Measurements from ENCODE around the gene TOMM40L.
"Not testable (repeated sequence)": the region's sequence is repeated elsewhere in the genome, so short reads cannot be mapped to it uniquely, and the experiment has no call there.

The TOMM40L gene

DNA sequence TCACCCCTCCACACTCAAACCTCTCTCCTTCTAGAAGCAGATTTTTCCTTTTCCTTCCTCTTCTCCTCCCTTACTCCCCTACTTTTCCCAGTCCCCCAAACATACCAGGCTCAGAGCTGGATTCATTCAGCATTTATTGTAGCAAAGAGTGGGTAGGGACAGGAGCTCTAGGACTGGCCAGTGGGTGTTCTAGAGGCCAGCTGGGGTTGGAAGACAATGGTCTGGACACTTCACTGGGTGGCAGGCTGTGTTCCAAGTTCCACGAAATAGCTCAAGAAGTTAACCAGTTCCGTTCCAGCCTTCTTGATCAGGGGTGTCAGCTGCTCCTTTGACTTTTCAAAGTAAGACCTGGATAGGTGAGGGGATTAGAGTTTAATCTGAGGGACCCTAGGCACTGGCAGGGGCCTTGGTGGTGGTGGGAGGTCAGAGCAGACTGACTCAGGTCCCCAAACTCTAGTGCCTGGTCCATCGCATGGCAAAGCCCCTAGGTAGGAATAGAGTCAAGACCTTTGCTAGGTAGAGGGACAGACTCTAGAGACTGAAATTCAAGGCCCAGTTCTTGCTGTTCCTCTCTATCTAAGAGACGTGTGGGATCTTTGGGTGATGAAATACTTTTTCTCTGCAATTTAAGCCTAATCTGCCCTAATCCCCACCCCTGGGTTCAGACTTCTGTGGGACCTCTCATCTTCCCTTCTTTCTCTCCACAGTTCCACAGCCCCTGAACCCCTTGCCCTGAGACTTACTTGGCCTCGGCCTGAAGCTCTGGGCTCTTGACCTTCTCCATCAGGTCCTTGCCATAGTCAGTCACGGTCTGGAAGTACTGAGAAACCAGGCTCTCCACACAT lies 3.5 kb upstream of the TOMM40L start:
- DNase-seq (ENCODE audit: low read depth in 2 of 2) = no peak

DNA sequence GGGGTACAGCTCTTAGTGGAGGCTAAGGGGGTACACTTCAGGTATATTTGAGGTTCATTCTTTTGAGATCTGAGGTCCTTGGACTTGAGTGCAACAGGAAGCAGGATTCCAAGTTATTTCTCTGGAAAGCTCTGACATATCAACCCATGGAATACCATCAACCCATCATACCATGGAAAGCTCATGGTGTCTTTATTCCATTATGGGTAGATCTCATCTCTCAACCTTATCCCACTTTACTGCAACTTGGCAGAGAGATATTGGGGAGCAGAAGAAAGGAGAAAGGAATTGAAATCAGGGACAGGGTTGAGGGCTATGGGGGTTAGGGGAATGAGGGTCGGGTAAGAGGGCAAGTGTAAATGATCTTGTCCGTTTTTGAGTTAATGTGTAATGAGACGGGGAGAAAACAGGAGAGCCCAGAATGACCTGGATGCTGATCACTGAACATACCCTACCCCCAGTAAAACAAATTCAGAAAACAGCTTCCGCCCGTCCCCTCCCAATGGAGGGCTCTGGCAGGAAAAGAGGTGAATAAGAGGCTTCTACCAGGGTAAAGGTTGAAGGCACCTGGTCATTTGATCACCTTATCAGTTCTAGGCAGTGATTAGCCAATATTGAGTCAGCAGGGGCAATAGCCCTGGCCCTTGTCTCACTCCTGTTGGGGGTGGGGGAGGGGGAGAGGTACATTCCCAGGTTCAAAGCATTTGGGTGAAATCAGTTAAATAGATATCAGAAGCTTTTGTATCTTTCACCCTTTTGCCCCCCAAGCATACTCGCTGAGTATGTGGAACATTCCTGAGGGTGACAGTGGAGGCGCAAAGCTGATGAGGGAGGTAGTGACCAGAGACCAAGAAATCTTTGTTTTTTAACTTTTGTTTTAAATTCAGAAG lies 1.8 kb upstream of the TOMM40L start:
- DNase-seq (ENCODE audit: low read depth in 2 of 2) = no peak

DNA sequence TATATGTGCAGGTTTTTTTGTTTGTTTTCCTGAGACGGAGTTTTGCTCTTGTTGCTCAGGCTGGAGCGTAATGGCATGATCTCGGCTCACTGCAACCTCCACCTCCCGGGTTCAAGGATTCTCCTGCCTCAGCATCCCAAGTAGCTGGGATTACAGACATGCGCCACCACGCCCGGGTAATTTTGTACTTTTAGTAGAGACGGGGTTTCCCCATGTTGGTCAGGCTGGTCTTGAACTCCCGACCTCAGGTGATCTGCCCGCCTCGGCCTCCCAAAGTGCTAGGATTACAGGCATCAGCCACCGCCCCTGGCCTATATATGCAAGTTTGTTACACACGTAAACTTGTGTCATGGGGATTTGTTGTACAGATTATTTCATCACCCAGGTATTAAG lies 1.2 kb upstream of the TOMM40L start:
- not testable (repeated sequence) for DNase-seq (ENCODE audit: low read depth in 2 of 2)

DNA sequence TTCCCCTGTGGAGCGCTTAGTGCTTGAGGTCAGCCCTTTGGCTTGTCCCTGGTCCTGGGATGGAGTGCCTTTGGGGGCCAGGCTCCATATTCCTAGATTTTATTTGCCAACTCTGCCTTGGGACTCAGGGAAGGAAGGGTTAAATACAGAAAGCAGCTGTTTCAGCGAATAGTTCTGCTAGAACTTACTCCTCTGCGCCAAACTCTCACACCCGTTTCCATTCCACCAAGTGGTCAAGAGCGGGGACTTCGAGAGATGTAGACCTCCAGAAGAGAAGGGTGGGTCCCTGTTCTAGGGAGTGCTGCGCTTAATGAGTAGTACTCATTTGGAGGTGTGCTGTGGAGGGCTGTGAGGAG lies 704 bp upstream of the TOMM40L start:
- DNase-seq (ENCODE audit: low read depth in 2 of 2) = no peak

DNA sequence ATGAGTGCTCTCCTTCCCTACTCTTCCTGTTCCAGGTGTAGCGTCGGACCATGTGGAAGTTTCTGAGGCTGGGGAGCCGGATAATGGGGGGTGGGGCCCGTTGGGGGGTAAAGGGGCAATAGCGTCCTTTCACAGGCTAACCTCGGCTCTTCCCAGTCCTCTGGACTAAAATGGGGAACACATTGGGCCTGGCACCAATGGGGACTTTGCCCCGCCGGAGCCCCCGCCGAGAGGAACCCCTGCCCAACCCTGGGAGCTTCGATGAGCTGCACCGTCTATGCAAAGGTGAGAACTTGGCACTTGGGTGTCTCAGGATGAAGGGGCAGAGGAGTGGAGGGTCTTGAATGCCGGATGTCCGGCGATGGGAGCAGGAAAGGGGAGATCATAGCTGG lies 456 bp downstream of the TOMM40L start:
- no peak for DNase-seq (ENCODE audit: low read depth in 2 of 2)

DNA sequence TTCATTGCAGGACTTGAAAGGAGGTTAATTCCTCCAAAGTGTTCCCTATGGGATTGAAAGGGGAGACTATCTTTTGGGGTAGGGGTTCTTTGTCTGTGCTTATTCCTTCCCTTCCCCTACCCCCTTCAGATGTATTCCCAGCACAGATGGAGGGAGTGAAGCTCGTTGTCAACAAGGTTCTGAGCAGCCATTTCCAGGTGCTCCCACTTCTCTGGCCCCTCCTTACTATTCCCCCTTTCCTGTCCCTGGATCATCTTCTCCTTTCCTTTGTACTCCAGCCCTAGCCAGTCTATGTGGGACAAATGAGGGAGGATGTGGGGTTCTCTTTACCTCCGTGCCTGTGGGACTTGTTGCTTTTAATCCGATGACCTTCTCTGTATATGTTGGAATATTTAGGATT lies 899 bp downstream of the TOMM40L start:
- no peak for DNase-seq (ENCODE audit: low read depth in 2 of 2)

DNA sequence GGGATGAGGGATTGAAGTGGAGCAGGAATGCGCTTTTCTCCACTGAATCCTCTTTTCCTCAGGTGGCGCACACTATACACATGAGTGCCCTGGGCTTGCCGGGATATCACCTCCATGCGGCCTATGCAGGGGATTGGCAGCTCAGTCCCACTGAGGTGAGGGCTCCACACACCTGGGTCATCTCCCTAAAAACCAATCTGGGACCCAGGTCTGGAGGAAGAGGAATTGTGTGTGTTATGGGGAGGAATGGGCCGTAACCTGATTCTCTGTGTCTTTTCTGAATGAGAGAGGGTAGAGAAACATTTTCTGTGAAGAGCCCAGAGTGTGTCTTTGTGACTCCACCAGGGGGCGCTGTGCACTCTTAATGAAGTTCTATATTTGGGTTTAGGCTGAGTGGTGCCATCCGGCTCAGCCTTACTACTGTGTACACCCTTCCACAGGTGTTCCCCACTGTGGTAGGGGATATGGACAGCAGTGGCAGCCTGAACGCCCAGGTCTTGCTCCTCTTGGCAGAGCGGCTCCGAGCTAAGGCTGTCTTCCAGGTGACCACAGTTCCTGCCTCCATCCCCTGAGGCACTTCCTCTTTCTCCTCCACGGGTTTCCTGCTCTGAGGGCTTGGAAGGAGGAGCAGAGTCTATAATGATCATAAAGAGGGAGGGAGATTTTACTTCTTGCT lies 1.5 kb downstream of the TOMM40L start:
- peak; percentile 20 to 22 for DNase-seq (ENCODE audit: low read depth in 2 of 2)

DNA sequence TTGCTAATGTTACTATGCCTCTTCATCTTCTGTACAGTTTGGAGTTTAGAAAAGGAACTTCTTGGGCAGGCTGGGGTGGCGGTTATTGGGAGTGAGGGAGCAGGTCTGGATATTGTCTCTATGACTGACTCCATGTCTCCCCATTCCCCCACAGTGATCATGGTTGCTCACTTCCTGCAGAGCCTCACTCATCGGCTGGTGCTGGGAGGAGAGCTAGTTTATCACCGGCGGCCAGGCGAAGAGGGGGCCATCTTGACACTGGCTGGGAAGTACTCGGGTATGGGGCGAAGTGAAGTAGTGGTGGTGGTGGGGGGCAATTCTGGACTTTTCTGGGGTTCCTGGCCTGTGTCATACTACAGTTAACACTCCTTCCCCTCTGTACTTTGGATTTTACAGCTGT lies 2.2 kb downstream of the TOMM40L start:
- DNase-seq (ENCODE audit: low read depth in 2 of 2) = no peak

DNA sequence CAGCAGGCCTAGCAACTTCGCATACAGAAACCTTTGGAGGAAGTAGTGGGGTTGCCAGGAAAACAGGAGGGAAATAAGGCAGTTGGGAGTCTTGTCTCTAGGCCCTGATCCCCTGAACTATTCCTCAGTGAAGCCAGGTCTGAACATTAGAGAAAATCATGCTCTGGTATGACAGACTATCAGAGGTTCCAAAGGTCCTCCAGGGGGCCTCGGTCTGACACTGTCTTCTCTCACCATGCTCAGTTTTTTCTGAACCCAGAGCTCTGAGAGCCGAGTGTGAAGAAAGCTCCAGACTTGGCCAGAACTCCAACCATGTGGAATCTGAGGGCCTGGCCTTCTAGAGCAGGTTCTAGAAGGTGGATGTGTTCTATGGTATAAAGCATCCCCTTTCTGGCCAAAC lies 4.0 kb downstream of the TOMM40L start:
- no peak for DNase-seq (ENCODE audit: low read depth in 2 of 2)

DNA sequence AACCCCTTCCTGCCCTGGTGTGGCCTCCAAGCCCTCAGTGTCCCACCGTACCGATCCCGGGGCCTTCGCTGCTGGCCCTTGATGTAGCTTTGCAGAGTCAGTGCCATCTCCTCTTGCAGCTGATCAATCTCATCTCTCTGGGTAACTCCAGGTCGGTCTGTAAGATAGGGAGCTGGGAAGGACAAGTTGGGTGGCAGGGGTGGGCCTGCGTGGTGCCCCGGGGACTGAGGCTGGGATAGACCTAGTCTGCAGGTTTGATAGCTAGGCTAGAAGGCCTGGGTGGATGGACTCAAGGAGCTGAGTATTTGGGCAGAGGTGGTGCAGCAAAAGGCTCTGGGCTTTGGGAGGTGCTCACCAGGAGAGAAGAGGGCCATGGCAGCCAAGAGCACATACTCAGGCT lies 4.9 kb downstream of the TOMM40L start:
- no peak for DNase-seq (ENCODE audit: low read depth in 2 of 2)

DNA sequence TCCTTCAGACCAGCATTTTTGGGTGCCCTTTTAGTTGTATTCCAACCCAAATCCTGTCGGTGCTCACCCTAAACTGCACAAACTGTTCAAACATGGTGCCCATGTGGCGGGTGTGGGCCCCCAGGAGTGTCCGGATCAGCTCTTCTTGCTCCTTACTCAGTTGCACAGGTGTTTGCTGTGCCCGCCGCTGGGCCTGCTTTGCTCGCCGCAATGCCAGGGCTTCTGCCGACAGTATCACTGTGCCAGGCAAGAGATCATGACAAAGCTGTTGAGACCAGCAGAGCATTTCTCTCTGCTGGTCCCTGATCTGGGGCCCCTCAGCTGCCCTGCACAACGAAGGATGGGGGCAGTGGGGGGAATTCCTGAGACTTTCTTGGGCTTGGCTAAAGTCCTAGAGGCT lies 7.2 kb downstream of the TOMM40L start:
- no peak for DNase-seq (ENCODE audit: low read depth in 2 of 2)

DNA sequence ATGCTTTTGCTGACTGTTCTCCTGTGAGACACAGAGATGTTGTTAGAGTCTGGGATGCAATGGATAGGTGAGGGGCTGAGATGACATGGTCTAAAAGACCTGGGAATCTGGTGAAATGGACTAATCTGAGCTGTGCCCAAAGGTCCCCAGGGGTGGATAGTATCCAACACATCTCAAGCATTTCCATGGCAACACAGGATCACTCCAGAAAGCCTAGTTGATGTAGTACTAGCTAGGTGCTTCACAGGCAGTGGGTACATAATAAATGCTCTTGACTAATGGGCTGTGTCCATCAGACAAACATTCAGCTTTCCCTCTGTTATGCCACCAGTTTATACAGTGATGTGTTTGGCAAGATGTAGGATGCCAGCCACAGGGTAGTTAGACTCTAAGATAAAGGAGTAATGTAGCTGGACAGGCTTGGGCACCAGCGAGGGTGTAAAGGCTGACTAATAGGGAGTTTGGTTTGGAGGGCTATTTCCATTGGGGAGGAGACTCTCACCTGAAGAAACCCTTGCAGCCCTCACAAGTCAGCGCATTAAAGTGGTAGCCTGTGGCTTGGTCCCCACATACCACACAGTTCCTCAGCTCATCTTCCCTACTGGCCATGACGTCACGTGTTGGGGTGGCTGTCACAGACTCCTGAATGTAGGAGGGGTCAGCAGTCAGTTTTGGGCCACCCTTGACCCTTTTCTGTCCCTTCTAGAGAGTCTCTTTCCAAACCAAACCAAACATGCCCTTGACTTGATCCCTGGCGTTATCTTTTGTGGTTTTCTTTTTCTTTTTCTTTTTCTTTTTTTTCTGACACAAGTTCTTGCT lies 10.3 kb downstream of the TOMM40L start:
- no peak for DNase-seq (ENCODE audit: low read depth in 2 of 2)

DNA sequence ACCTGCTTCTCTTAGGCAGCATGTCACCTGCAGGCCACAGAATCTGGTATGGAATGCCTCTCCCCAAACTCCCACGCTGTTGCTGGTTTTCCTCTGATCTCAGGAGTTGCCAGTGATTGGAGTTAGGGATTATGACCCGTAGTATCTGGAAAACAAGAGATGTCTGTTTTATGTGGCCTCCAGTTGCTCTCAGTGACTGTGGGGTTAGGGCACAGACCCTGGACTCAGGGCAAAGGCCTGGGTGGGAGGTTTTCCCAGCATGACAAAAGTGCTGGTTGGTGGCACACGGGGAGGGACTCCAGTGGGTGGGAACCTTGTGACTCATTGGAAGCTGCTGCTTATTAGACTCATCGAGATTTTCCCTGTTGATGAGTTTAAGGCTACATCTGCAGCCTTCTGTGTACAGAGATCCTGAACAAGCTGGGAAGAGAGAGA lies 12.2 kb downstream of the TOMM40L start, which contains the start of gene NR1I3:
TSS of gene NR1I3 (minus strand) at position 165 of the 435 bp plus-strand sequence. CDS start 1,638 bp downstream, outside the sequence.
- DNase-seq (ENCODE audit: low read depth in 2 of 2) = no peak

DNA sequence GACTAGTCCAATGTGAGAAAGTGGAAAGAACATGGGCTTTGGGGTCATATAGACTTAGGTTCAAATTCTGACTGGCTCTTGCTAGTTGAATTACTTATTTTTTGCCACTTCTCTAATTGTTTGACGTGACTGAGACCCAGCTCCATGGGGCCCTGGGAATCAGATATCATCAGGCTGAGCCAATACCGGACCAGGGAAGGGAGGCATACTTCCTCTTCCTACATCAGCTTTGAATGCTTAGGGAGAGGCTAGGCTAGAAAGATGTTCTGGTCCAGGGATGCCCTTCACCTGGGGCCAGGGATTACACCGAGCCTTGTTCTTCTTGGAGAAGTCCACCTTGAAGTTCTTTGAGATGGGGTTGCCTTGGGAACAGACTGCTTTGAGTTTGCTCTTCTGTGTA lies 15.8 kb downstream of the TOMM40L start:
- DNase-seq (ENCODE audit: low read depth in 2 of 2) = no peak

DNA sequence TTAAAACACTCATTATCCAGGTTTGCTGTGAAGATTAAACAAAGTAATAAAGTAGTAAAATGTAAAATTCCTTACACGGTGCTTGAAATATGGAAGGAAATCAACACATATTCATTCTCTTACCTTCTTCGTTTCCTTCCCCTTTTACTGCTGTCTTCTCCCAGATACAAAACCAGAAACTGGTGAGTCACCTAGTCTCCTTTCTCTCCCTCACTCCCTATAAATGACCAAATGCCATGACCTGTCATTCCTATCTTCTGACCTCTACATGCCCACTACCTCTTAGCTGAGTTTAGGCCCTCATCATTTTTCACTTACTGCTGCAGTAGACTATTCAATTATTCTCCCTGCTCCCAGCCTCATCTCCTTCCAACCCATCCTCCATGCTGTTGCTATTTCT lies 16.5 kb downstream of the TOMM40L start:
- DNase-seq (ENCODE audit: low read depth in 2 of 2) = no peak

DNA sequence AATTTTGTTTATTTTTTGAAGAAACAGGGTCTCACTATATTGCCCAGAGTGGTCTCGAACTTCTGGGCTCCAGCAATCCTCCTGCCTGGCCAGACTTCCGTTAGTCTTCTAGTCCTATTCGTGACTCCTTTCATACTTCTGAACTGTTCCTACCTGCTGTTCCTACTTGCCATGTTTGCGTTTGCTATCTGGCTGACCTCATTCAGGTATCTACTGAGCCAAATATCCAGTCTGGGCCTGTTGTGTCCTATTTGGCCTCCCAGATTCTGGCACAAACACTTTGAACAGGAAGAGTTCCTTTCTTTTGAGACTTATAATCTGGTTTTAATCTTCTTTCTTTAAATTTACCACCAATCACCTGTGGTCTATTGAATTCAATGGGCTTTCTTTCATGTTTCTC lies 19.0 kb downstream of the TOMM40L start:
- no peak for DNase-seq (ENCODE audit: low read depth in 2 of 2)

DNA sequence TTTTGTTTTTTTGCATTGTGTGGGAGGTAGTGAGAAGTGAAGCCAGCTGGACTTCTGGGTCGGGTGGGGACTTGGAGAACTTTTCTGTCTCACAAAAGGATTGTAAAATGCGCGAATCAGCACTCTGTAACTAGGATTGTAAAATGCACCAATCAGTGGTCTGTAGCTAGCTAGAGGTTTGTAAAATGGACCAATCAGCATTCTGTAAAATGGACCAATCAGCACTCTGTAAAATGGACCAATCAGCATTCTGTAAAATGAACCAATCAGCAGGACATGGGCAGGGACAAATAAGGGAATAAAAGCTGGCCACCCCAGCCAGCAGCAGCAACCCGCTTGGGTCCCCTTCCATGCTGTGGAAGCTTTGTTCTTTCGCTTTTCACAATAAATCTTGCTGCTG lies 24.2 kb downstream of the TOMM40L start:
- DNase-seq (ENCODE audit: low read depth in 2 of 2) = not testable (repeated sequence)

DNA sequence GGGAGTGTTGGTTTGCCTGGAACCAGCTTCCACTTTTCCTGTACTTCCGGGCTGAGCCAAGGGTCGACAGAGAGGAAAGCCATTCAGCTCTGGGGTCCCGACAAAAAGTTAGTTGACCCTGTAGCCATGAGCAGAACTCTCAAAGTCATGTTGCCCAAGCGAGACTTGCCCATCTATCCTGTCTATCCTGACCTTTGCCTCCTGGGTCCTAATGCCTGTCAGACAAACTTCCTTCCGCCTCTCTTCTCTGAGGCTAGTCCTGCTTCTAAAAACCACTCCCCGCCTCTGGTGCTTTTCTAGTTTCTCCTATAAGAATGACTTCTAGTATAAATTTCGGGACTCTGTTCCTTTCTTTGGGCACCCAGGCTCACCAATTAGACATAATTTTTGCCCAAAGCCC lies 25.0 kb downstream of the TOMM40L start:
- no peak for DNase-seq (ENCODE audit: low read depth in 2 of 2)

DNA sequence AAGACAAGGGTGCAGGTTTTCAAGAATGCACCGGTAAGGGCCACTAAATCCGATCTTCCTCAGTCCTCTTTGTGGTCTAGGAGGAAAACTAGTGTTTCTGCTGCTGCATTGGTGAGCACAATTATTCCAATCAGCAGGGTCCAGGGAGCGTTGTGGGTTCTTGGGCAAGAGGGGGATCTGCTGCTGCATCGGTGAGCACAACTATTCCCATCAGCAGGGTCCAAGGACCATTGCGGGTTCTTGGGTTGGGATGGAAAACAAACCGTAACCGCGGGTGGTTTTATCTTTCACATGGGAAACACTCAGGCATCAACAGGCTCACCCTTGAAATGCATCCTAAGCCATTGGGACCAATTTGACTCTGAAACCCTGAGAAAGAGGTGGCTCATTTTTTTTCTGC lies 25.7 kb downstream of the TOMM40L start:
- DNase-seq (ENCODE audit: low read depth in 2 of 2) = no peak

DNA sequence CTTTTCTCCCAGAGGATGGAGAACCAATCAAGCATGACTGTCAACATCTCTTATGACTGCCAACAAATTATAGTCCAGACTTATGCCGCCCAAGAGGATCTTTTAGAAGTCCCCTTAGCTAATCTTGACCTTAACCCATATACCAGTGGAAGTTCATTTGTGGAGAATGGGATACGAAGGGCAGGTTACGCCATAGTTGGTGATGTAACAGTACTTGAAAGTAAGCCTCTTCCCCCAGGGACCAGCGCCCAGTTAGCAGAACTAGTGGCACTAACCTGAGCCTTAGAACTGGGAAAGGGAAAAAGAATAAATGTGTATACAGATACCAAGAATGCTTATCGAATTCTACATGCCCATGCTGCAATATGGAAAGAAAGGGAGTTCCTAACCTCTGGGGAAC lies 29.4 kb downstream of the TOMM40L start:
- DNase-seq (ENCODE audit: low read depth in 2 of 2) = not testable (repeated sequence)

DNA sequence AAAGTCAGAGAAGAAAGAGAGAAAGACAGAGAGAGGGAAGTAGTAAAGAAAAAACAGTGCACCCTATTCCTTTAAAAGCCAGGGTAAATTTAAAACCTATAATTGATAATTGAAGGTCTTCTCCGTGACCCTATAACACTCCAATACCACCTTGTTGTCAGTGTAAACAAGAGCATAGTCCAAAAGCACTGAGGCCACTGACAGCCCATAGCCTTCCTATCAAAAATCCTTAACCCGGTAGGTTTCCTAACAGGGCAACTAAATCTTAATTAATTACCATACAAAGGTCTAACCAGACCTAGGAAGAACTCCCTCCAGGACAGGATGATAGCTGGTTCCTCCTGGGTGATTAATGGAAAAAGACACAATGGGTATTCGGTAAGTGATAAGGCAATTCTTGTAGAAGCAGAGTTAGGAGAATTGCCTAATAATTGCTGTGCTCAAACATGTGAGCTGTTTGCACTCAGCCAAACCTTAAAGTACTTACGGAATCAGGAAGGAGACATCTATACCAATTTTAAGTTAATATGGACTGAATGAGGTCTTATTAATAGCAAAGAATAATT lies 30.2 kb downstream of the TOMM40L start:
- DNase-seq (ENCODE audit: low read depth in 2 of 2) = not testable (repeated sequence)
